ENCODE measurements around the gene SEMA4B. TPM values are rescaled to one million over a fixed set of nuclear protein-coding genes. Genes with fewer than 3 reads are reported as not detected.

SEMA4B gene
- total RNA-seq, 1 donor from 2014 or later: 31.8 TPM

- TF ChIP-seq CTCF (IDR thresholded peaks at IDR 0.05; ENCODE audit: partially characterized antibody, unreplicated experiment): no peak
- no peak overlapping the region for H3K27ac Mint-ChIP-seq (ENCODE audit: unreplicated experiment)
- DNase-seq: no peak
Observed at GRCh38 chr15:90191344-90191687, 9.8 kb upstream of the SEMA4B start.

GRCh38 chr15:90191794-90192509 is 9.2 kb upstream of the SEMA4B start:
- H3K4me3 Mint-ChIP-seq (ENCODE audit: unreplicated experiment): no peak overlapping the region
- no peak for DNase-seq
- H3K27me3 Mint-ChIP-seq (ENCODE audit: unreplicated experiment): peaks cover 3% of the 10 kb centered on the region
- no peak overlapping the region for H3K27ac Mint-ChIP-seq (ENCODE audit: unreplicated experiment)
- TF ChIP-seq CTCF (IDR thresholded peaks at IDR 0.05; ENCODE audit: partially characterized antibody, unreplicated experiment): no peak
- H3K9me3 Mint-ChIP-seq (ENCODE audit: unreplicated experiment): peaks cover 6% of the 10 kb centered on the region
- H3K36me3 Mint-ChIP-seq (ENCODE audit: unreplicated experiment): no peaks in the 10 kb centered on the region
- peaks cover 10% of the 10 kb centered on the region for H3K4me1 Mint-ChIP-seq (ENCODE audit: low read depth, unreplicated experiment)

More at GRCh38 chr15:90191344-90191687, 9.8 kb upstream of the SEMA4B start:
- Mint-ChIP-seq H3K4me3 (ENCODE audit: unreplicated experiment) (no peak overlapping the region), H3K36me3 (ENCODE audit: unreplicated experiment) (no peaks in the 10 kb centered on the region), H3K4me1 (ENCODE audit: low read depth, unreplicated experiment) (peaks cover 10% of the 10 kb centered on the region), H3K9me3 (ENCODE audit: unreplicated experiment) (peaks cover 4% of the 10 kb centered on the region), H3K27me3 (ENCODE audit: unreplicated experiment) (peaks cover 3% of the 10 kb centered on the region)

GRCh38 chr15:90192961-90193786 is 8.0 kb upstream of the SEMA4B start:
- Mint-ChIP-seq H3K27me3 (ENCODE audit: unreplicated experiment) (peaks cover 3% of the 10 kb centered on the region), H3K27ac (ENCODE audit: unreplicated experiment) (no peak overlapping the region), H3K9me3 (ENCODE audit: unreplicated experiment) (peaks cover 6% of the 10 kb centered on the region), H3K36me3 (ENCODE audit: unreplicated experiment) (no peaks in the 10 kb centered on the region), H3K4me1 (ENCODE audit: low read depth, unreplicated experiment) (peaks cover 10% of the 10 kb centered on the region), H3K4me3 (ENCODE audit: unreplicated experiment) (no peak overlapping the region)
- no peak for TF ChIP-seq CTCF (IDR thresholded peaks at IDR 0.05; ENCODE audit: partially characterized antibody, unreplicated experiment)
- DNase-seq: no peak

GRCh38 chr15:90194655-90195054 is 6.5 kb upstream of the SEMA4B start:
- H3K36me3 Mint-ChIP-seq (ENCODE audit: unreplicated experiment): no peaks in the 10 kb centered on the region
- H3K27me3 Mint-ChIP-seq (ENCODE audit: unreplicated experiment): peaks cover 3% of the 10 kb centered on the region
- H3K4me3 Mint-ChIP-seq (ENCODE audit: unreplicated experiment): no peak overlapping the region
- peaks cover 7% of the 10 kb centered on the region for H3K9me3 Mint-ChIP-seq (ENCODE audit: unreplicated experiment)
- H3K27ac Mint-ChIP-seq (ENCODE audit: unreplicated experiment): no peak overlapping the region
- H3K4me1 Mint-ChIP-seq (ENCODE audit: low read depth, unreplicated experiment): peaks cover 10% of the 10 kb centered on the region
- no peak for TF ChIP-seq CTCF (IDR thresholded peaks at IDR 0.05; ENCODE audit: partially characterized antibody, unreplicated experiment)
- no peak for DNase-seq
